Measurements from ENCODE around the gene GIMAP6. TPM values are rescaled to one million over a fixed set of nuclear protein-coding genes. Genes with fewer than 3 reads are reported as not detected.
"Not testable (repeated sequence)": the region's sequence is repeated elsewhere in the genome, so short reads cannot be mapped to it uniquely, and the experiment has no call there.

Gene GIMAP6
- total and polyA plus RNA-seq, 12 donors, result 9.9 to 50.6 (median 23.9) TPM

DNA sequence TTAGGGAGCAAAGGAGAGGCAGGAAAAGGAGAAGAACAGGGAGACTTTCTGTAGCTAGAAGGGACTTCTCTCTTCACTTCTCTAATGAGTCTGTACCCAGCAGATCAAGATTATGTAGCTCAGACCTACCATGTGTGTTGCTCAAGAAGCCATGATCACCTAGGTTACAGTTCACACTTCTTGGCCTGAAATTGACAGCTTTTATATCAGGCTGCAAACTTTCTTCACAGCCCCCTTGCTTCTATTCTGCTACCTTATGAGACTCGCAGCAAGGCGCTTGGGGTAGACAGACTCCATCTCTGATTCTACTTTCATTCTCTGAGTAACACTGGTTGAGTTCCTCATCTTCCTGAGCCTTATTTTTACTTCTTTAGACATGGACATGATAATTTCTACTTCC, 33.7 kb upstream of the GIMAP6 start:
- 58 to 100% (median 79%) methylated on average over 2 of the region's 2 CpGs for WGBS, 4 donors
- TF ChIP-seq, protein P1, sequence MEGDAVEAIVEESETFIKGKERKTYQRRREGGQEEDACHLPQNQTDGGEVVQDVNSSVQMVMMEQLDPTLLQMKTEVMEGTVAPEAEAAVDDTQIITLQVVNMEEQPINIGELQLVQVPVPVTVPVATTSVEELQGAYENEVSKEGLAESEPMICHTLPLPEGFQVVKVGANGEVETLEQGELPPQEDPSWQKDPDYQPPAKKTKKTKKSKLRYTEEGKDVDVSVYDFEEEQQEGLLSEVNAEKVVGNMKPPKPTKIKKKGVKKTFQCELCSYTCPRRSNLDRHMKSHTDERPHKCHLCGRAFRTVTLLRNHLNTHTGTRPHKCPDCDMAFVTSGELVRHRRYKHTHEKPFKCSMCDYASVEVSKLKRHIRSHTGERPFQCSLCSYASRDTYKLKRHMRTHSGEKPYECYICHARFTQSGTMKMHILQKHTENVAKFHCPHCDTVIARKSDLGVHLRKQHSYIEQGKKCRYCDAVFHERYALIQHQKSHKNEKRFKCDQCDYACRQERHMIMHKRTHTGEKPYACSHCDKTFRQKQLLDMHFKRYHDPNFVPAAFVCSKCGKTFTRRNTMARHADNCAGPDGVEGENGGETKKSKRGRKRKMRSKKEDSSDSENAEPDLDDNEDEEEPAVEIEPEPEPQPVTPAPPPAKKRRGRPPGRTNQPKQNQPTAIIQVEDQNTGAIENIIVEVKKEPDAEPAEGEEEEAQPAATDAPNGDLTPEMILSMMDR (IDR thresholded peaks at IDR 0.05), result no peak
- TF ChIP-seq POLR2A (IDR thresholded peaks at IDR 0.05), result no peak
- no peaks in the 10 kb centered on the region for H3K4me1 ChIP-seq (replicated peaks in 1 of 2)
- H3K27ac ChIP-seq, result peak overlapping the region in 1 of 5 donors; percentile 40
- no peaks in the 10 kb centered on the region for H3K36me3 ChIP-seq (replicated peaks in 1 of 2)
- H3K9me3 ChIP-seq (replicated peaks in 1 of 3), result no peaks in the 10 kb centered on the region
- DNase-seq, result no peak
- no peak overlapping the region for H3K4me3 ChIP-seq
- intact Hi-C loops (cut with DNase I), result no loop called here
- H3K27me3 ChIP-seq, result no peaks in the 10 kb centered on the region

DNA sequence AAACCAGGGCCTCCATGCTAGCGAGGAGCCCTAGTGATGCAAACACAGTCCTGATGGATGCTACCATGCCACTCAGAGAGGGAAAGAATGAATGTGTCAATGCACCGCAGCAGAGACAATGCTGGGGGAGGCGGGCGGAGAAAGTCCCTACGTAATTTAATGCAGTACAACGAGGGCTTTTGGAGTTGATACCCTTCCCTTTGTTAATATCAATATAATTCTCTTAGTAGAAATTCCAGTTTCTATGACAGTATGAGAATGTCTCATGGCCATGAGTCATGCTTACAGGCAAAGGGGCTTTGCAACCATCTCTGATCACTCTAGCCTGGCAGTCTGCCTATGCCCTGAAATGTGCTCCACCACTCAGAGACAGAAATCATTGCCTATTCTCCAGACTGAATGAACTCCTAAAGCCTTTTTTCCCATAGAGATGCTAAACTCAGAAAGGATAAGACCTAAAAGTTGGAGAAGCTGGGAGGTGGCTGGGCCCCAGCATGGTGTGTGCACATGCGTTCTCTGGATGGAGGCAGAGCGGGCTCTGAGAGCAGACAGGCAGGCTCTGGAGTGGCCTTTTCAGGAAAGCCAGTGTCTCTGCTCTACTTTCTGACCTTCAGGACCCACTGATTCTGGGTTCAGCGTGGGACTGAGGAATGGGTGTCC, 33.0 kb upstream of the GIMAP6 start:
- TF ChIP-seq, protein P1 (IDR thresholded peaks at IDR 0.05), result no peak
- no peak for TF ChIP-seq POLR2A (IDR thresholded peaks at IDR 0.05)
- Histone ChIP-seq H3K27ac (peak overlapping the region in 1 of 5 donors; percentile 40), H3K27me3 (no peaks in the 10 kb centered on the region), H3K4me3 (no peak overlapping the region), H3K9me3 (replicated peaks in 1 of 3) (no peaks in the 10 kb centered on the region), H3K4me1 (replicated peaks in 1 of 2) (no peaks in the 10 kb centered on the region), H3K36me3 (replicated peaks in 1 of 2) (no peaks in the 10 kb centered on the region)
- 85 to 88% (median 86%) methylated on average over 9 of the region's 9 CpGs for WGBS, 4 donors
- intact Hi-C loops (cut with DNase I), result no loop called here
- DNase-seq, result no peak

DNA sequence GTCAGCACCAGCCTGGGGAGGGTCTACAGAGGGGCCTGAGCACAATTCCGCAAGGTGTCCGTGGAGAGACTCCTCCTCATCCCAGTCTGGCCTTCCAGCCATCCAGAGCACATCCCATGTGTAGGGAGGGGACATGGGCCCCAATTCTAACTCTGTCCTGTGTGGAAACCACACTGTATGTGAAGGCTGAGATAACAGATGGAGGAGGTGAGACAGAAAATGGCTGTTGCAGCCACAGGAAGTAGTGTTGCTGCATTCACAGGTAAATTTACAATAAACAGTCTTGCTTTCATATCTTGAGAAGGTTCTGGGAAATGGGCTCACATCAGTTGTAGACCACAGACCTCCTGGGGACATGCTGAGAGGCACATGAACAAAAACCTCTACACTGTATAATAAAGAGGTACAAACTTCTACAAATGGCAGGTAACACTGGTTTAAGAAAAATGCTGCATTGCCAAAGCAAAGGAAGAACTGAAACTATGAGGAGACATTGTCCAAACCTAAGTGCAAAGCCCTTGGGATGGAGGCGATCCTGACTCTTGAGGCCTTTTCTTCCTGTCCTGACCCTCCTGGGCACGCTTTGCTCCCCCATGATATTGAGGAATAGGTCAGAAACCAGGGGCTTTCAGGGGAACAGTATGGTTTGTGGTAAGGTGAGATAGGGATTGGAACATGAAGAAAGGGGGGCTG, 31.8 kb upstream of the GIMAP6 start:
- Histone ChIP-seq H3K4me1 (replicated peaks in 1 of 2) (no peaks in the 10 kb centered on the region), H3K27me3 (no peaks in the 10 kb centered on the region), H3K36me3 (replicated peaks in 1 of 2) (no peaks in the 10 kb centered on the region), H3K4me3 (no peak overlapping the region), H3K9me3 (replicated peaks in 1 of 3) (no peaks in the 10 kb centered on the region), H3K27ac (no peak overlapping the region)
- no peak for DNase-seq
- intact Hi-C loops (cut with DNase I), result no loop called here
- 69 to 86% (median 76%) methylated on average over 4 of the region's 4 CpGs for WGBS, 4 donors
- TF ChIP-seq, protein P1 (IDR thresholded peaks at IDR 0.05), result no peak
- no peak for TF ChIP-seq POLR2A (IDR thresholded peaks at IDR 0.05)

DNA sequence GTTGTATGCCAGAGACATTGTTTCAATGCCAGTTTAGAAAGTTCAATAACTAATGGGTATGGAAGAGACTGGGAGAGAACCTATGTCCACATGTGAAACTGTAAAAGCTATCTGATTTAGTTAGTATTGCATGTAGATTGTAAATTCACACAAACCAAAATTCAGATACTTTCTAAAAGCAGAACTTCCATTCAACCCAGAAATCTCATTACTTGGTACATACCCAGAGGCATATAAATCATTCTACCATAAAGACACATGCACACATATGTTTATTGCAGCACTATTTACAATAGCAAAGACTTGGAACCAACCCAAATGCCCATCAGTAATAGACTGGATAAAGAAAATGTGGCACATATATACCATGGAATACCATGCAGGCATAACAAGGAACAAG, 30.6 kb upstream of the GIMAP6 start:
- DNase-seq; H3K27me3 ChIP-seq; H3K36me3 ChIP-seq (replicated peaks in 1 of 2); H3K27ac ChIP-seq; H3K4me1 ChIP-seq (replicated peaks in 1 of 2); H3K9me3 ChIP-seq (replicated peaks in 1 of 3); intact Hi-C loops (cut with DNase I); H3K4me3 ChIP-seq: not testable (repeated sequence)
